AG08396 (cell line): ENCODE results near the gene RNPS1.

Source experiments
- DNase-seq: peaks from one replicate; pipeline ENCODE4 v3.0.0; 2012; ENCODE audit warnings: low spot score, mixed read lengths

The RNPS1 gene

GRCh38 chr16:2235695-2236336, 32.1 kb downstream of the RNPS1 start:
- no peak for DNase-seq

GRCh38 chr16:2235234-2235651, 32.7 kb downstream of the RNPS1 start:
- DNase-seq, result no peak

- no peak for DNase-seq
Observed at GRCh38 chr16:2234813-2235170, 33.1 kb downstream of the RNPS1 start.

DNA sequence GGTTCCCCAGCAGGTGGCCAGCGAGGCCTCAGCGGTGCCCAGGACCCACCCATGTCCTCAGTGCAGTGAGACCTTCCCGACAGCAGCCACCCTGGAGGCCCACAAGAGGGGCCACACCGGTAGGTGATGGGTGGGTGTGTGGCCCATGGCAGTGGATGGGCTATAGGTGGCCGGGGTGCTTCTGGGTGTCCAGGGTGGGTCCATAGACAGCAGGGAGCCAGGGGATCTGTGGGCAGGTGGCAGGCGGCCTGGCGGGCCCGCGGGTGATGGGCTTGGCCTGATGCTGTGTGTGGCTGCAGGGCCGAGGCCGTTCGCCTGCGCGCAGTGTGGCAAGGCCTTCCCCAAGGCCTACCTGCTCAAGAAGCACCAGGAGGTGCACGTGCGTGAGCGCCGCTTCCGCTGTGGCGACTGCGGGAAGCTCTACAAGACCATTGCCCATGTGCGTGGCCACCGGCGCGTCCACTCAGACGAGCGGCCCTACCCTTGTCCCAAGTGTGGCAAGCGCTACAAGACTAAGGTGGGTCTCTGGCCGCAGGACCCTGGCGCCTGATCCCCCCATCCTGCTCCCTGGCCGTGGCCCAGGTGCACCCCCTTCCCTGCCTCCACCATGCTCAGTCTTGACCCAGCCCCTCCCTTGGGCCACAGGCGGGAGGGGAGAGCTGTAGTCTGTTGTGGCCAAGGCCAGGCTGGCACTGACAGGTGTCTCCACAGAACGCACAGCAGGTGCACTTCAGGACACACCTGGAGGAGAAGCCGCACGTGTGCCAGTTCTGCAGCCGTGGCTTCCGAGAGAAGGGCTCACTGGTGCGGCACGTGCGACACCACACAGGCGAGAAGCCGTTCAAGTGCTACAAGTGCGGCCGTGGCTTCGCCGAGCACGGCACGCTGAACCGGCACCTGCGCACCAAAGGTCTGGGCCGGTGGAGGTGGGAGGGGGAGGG, 33.8 kb downstream of the RNPS1 start:
- DNase-seq, result no peak

- no peak for DNase-seq
Observed at GRCh38 chr16:2233046-2233775, 34.7 kb downstream of the RNPS1 start.

DNA sequence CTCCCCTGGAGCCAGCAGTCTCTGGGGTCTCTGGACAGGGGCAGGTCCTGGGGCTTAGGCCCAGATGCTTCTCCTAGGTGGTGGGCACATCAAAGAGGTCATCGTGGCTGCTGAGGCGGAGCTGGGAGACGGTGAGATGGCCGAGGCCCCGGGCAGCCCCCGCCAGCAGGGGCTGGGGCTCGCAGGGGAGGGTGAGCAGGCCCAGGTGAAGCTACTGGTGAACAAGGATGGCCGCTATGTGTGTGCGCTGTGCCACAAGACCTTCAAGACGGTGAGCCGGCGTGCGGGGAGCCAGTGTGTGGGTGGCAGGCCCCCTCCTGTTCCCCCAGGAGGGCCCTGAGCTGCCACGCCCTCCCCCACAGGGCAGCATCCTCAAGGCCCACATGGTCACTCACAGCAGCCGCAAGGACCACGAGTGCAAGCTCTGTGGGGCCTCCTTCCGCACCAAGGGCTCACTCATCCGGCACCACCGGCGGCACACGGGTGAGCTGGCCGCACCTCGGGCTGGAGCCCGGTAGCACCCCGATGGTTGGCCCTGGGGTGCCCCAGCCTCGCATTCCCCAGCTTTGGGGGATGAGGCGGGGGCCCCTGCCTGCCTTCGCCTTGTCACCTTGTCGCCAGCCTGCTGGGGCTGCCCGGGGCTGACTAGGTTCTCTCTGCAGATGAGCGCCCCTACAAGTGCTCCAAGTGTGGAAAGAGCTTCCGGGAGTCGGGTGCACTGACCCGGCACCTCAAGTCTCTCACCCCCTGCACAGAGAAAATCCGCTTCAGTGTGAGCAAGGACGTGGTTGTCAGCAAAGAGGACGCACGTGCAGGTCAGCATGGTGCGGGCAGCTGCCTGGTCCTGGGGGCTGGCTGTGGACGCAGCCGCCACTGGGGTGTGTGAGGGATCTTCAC, 35.6 kb downstream of the RNPS1 start:
- no peak for DNase-seq

DNA sequence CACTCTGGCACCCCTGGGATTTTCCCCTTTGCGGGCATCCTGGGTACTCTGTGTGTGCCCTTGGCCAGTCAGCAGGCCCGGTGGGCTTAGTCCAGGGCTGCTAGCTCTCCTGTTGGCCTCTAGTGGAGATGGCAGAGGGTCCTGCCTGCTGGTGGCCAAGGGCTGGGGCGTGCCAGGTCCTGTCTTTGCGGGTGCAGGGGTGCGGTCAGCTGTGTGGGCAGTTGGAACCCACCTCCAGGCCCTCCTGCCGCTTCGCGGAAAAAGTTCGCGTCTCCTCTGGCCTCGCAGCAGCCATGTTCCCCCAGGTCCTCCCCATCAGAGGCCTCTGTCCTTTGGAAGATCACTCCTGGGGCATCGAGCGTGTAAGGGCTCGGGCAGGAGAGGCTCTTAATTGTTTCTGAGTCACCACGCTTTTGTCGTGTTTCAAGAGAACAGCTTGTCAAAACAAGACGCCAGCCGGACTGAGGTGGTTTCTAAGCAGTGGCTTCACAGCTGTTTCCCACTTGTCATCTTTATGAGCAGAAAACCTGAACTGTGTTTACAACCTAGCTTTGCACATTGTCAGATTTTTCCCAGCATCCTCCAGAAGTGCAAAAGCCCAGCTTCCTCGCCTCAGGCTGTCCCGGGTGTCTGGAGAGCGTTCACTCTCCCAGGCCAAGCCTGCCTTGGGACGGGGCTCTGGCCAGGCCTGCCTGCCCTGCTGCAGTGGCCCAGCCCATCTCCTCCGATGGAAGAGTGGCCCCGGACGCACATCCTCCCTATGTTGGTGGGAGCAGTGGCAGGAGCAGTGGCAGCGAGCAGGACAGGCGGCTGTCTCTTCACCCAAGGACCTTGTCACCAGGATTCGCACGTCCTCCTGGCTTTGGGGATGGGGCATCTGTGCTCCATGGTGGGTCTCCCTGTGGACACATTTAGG, 36.7 kb downstream of the RNPS1 start:
- no peak for DNase-seq

DNA sequence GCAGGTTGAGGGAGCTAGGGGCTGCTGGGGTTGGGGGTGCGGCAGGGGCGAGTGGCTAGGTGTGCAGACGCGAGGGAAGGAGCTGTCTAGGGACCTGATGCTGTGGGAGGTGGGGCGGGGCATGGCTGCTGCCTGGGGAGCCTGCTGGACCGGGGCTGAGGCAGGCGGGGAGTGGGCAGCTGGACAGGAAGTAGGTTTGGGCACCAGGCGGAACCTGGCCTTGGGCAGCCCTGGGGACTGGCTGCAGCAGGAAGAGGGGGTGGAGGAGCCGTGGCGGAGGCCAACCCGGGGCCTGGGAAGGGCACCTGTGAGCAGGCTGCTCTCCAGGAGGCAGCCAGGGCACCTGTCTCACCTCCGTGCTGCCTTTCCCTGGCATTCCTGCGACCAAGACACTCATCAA, 37.5 kb downstream of the RNPS1 start:
- no peak for DNase-seq

DNA sequence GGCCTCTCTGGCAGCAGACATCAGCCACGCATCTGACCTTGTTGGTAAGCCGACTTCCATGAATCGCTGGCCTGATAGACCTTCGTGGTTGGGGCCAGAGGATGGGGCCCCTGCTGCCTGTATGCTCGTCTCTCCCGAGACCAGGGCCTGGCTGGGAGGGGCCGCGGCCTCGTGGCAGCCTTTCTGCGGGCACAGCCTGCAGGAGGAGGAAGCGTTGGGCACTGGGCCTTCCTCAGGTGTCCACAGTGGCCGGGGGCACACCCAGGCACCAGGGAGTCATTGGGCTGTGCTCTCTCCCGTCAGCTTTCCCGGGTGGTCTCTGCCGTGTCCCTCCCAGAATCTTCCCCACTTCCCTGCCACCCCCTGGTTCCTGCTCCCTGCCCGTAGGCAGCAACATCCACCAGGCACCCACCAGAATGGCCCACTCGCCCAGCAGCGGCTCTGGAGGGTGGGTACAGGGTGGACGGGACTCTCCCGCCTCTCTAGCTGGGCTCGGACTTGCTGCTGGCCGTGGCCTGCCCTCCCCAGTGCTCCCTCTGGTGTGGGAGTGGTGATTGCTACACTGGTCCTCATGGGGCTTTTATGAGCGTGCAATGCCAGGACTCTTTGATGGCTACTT, 38.2 kb downstream of the RNPS1 start:
- DNase-seq, result no peak

DNA sequence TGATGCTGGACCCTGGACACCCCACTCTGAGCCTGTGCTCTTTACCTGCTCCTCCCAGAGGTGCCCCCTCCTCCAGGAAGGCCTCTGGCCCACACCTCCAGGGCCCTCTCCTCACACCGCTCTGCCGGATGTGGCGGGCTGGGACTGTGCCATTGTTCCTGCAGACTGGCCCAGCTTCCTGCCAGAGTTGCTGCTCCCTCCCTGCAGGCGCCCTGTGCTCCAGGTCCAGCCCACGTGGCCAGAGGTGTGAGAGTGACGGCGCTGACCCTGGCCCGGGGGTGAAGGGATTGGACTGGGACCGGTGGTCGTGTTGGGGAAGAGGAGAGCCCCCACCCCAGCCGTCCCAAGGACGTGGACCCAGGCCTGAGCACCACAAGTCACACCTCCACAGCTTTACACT, 38.8 kb downstream of the RNPS1 start:
- no peak for DNase-seq

GRCh38 chr16:2228161-2228824, 39.6 kb downstream of the RNPS1 start:
- DNase-seq, result no peak

- no peak for DNase-seq
Observed at GRCh38 chr16:2226918-2227317, 41.0 kb downstream of the RNPS1 start.

DNA sequence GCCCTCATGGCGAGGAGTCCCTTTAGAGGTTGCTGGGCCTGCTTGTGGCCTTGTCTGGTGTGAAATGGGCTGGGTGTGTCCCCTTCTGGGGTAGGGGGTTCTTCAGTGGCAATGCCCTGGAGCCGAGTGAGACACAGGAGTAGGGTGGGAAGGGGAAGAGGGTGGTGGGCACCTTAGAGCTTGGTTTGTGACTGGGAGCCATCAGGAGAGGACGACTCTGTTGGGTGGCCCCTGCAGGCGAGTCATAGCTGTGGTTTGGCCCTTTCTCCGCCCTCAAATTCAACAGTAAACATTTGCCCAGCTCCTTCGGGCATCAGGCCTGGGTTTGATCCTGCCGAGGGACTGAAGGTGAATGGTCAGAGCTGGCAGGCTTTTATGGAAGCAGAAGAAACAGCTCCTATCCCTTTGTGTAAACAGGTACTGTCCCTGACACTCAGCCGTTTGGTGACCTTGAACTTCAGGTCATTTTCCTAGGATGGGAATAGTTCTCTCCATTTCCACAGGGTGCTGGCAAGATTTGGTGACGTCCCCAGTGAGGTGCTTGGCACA, 41.6 kb downstream of the RNPS1 start:
- peak; percentile 53 for DNase-seq

DNA sequence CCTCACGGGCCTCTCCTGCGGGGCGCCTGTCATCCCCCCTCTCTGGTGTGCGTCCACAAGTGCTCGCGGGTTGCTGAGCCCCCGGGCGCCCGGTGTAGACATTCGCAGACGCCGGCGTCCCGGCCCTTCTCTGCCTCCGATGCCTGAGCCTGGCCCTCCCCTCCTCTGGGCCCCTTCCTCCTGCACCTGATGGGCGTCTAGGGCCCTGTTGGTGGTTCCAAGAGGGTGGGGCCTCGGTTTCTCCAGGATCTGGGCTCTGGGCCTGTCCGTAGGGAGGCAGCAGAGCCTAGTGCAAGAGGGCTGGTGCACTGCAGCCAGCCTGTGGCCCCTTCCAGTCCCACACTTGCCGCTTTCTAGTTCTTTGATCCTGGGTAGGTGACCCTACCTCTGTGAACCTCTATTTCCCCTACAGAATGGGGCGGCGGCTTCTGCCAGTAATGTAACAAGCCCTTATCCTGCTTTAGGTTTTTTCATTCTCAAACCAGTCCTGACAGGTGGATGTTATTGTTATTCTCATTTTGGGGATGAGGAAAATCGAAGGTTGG, 43.9 kb downstream of the RNPS1 start:
- DNase-seq, result peak; percentile 81

GRCh38 chr16:2223221-2223941, 44.5 kb downstream of the RNPS1 start, which contains the start of gene E4F1:
Gene E4F1 (plus strand): TSS chr16:2223591. CDS start chr16:2223614, 23 bp downstream.
- peak; percentile 100 for DNase-seq

GRCh38 chr16:2216330-2216729, 51.6 kb downstream of the RNPS1 start:
- DNase-seq, result no peak

DNA sequence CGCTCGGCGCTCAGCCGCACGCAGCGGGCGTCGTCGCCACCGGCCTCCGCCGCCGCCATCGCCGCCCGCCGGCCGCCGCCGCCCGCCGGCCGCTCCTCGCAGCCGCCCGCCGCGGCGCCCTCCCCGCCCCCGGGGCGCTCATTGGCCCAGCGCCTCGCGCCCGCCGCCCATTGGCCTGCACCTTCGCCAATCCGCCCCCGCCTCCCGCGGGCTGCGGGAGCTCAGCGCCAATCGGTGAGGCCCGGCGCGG, 53.3 kb downstream of the RNPS1 start, which contains the start of gene PGP:
Gene PGP (minus strand): TSS at position 122 of the 250 bp plus-strand sequence. CDS start 63 bp downstream, at position 59.
- DNase-seq, result no peak
